Measurements from ENCODE around the gene PIH1D1. TPM values are rescaled to one million over a fixed set of nuclear protein-coding genes. Genes with fewer than 3 reads are reported as not detected.
"Not testable (repeated sequence)": the region's sequence is repeated elsewhere in the genome, so short reads cannot be mapped to it uniquely, and the experiment has no call there.

Gene PIH1D1
- total RNA-seq, 2 donors from 2014 or later: 60.2 to 95.4 TPM

DNA sequence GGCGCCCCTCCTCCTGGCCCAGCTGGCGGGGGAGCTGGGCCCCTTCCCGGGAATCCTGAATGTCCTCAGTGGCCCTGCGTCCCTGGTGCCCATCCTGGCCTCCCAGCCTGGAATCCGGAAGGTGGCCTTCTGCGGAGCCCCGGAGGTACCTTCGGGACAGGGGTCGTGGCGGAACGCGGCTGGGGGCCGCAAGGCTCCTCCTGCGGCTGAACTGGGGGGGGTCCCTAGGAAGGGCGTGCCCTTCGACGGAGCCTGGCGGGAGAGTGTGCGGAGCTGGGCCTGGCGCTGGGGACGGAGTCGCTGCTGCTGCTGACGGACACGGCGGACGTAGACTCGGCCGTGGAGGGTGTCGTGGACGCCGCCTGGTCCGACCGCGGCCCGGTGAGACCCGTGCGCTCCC, 10.0 kb upstream of the PIH1D1 start:
- no peaks in the 10 kb centered on the region for H3K9me3 ChIP-seq
- DNase-seq (ENCODE audit: low spot score) (no peak), ATAC-seq (ENCODE audit: insufficient number of reproducible peaks, low FRiP score, low read depth) (no peak)
- TF ChIP-seq, protein P1, sequence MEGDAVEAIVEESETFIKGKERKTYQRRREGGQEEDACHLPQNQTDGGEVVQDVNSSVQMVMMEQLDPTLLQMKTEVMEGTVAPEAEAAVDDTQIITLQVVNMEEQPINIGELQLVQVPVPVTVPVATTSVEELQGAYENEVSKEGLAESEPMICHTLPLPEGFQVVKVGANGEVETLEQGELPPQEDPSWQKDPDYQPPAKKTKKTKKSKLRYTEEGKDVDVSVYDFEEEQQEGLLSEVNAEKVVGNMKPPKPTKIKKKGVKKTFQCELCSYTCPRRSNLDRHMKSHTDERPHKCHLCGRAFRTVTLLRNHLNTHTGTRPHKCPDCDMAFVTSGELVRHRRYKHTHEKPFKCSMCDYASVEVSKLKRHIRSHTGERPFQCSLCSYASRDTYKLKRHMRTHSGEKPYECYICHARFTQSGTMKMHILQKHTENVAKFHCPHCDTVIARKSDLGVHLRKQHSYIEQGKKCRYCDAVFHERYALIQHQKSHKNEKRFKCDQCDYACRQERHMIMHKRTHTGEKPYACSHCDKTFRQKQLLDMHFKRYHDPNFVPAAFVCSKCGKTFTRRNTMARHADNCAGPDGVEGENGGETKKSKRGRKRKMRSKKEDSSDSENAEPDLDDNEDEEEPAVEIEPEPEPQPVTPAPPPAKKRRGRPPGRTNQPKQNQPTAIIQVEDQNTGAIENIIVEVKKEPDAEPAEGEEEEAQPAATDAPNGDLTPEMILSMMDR (IDR thresholded peaks at IDR 0.05): no peak
- H3K4me1 ChIP-seq (ENCODE audit: control insufficient read depth in 1 of 2, low read depth in 2 of 2): no peaks in the 10 kb centered on the region
- H3K27ac ChIP-seq: no peak overlapping the region
- peaks cover 11% of the 10 kb centered on the region for H3K36me3 ChIP-seq
- H3K4me3 ChIP-seq: no peak overlapping the region
- no peaks in the 10 kb centered on the region for H3K27me3 ChIP-seq (replicated peaks; ENCODE audit: insufficient read depth)

DNA sequence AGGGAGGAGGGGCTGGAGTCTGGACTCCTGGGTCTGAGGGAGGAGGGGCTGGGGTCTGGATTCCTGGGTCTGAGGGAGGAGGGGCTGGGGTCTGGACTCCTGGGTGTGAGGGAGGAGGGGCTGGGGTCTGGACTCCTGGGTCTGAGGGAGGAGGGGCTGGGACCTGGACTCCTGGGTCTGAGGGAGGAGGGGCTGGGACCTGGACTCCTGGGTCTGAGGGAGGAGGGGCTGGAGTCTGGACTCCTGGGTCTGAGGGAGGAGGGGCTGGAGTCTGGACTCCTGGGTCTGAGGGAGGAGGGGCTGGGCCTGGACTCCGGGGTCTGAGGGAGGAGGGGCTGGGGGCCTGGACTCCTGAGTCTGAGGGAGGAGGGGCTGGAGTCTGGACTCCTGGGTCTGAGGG, 9.5 kb upstream of the PIH1D1 start:
- H3K27me3 ChIP-seq (replicated peaks; ENCODE audit: insufficient read depth); ATAC-seq (ENCODE audit: insufficient number of reproducible peaks, low FRiP score, low read depth); H3K4me3 ChIP-seq; DNase-seq (ENCODE audit: low spot score); H3K27ac ChIP-seq; H3K9me3 ChIP-seq; H3K4me1 ChIP-seq (ENCODE audit: control insufficient read depth in 1 of 2, low read depth in 2 of 2): not testable (repeated sequence)
- H3K36me3 ChIP-seq: peaks cover 11% of the 10 kb centered on the region

DNA sequence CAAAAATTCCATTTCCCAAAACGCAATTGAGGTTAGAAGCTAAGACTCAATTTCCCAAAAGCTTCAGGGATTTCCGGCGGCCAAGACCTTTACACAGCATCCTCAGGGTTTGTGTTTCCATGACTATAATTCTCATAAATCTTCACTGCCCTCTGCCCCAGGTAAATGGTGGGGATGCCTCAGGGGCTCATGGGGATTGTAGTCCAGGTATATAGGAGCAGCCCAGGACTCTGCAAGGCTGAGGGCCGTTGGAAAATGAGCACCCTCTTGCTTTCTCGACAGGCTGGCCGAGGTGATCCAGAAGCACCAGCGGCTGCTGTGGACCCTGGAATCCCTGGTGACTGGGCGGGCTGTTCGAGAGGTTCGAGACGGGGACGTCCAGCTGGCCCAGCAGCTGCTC, 7.8 kb upstream of the PIH1D1 start:
- Histone ChIP-seq H3K9me3 (no peaks in the 10 kb centered on the region), H3K36me3 (peaks cover 11% of the 10 kb centered on the region), H3K27me3 (replicated peaks; ENCODE audit: insufficient read depth) (no peaks in the 10 kb centered on the region), H3K4me3 (no peak overlapping the region), H3K27ac (no peak overlapping the region), H3K4me1 (ENCODE audit: control insufficient read depth in 1 of 2, low read depth in 2 of 2) (peaks cover 1% of the 10 kb centered on the region in 2 donors)
- TF ChIP-seq, protein P1 (IDR thresholded peaks at IDR 0.05): no peak
- ATAC-seq (ENCODE audit: insufficient number of reproducible peaks, low FRiP score, low read depth) (no peak), DNase-seq (ENCODE audit: low spot score) (no peak)

DNA sequence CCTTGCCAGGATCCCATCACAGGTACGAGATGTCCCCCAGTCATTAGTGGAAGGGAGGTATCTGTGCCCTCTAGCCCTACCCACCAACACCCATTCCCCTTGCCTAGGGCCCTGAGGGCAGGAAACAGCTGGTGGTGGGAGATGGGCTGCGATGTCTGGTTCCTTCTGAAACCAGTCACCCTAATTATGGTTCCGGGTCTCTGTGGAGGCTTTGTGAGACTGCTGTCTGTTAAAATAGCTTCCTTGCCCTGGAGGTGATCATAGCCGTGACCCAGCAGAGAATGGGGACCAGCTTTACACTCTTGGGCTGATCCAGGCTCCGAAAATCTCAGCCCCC, 6.9 kb upstream of the PIH1D1 start:
- Histone ChIP-seq H3K27ac (no peak overlapping the region), H3K36me3 (peaks cover 11% of the 10 kb centered on the region), H3K27me3 (replicated peaks; ENCODE audit: insufficient read depth) (no peaks in the 10 kb centered on the region), H3K4me3 (no peak overlapping the region), H3K9me3 (no peaks in the 10 kb centered on the region), H3K4me1 (ENCODE audit: control insufficient read depth in 1 of 2, low read depth in 2 of 2) (peaks cover 5 to 8% of the 10 kb centered on the region in 2 donors)
- TF ChIP-seq, protein P1 (IDR thresholded peaks at IDR 0.05): no peak
- no peak for DNase-seq (ENCODE audit: low spot score)
- no peak for ATAC-seq (ENCODE audit: insufficient number of reproducible peaks, low FRiP score, low read depth)

DNA sequence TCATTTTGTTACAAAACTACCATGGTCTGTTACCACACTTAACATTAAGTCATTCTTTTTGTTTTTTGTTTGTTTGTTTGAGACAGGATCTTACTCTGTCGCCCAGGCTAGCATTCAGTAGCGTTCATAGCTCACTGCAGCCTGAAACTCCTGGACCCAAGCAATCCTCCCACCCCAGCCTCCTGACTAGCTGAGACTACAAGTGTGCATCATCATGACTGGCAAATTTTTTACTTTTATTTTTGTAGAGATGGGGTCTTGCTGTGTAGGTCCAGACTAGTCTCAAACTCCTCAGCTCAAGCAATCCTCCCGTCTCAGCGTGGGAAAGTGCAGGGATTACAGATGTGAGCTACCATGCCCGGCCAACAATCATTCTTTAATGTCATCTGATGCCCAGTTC, 4.7 kb upstream of the PIH1D1 start:
- ATAC-seq (ENCODE audit: insufficient number of reproducible peaks, low FRiP score, low read depth): no peak
- no peak for DNase-seq (ENCODE audit: low spot score)
- no peak overlapping the region for H3K27ac ChIP-seq
- H3K36me3 ChIP-seq: peaks cover 11% of the 10 kb centered on the region
- H3K9me3 ChIP-seq: no peaks in the 10 kb centered on the region
- H3K4me1 ChIP-seq (ENCODE audit: control insufficient read depth in 1 of 2, low read depth in 2 of 2): peaks cover 5 to 8% of the 10 kb centered on the region in 2 donors
- no peaks in the 10 kb centered on the region for H3K27me3 ChIP-seq (replicated peaks; ENCODE audit: insufficient read depth)
- H3K4me3 ChIP-seq: no peak overlapping the region
- TF ChIP-seq, protein P1 (IDR thresholded peaks at IDR 0.05): no peak

DNA sequence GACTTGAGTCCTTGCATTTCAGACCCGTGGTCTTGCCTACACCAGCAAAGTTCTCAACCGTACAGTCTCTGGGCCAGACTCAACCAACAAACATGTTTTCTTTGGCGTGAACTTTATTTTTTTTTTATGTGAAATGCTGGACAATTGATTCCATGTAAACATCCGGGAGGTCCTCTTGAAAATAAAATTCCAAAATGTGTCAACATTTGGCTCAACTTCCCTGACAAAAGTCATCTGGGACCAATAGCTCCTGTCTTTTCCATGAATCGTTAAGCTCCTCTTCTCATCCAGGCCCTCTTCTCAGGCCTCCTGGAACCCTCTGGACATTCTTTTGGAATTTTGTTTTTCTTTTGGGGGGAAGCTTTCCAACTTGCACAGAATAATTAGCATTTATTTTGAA, 4.2 kb upstream of the PIH1D1 start:
- TF ChIP-seq, protein P1 (IDR thresholded peaks at IDR 0.05): no peak
- Histone ChIP-seq H3K4me1 (ENCODE audit: control insufficient read depth in 1 of 2, low read depth in 2 of 2) (peaks cover 6 to 8% of the 10 kb centered on the region in 2 donors), H3K9me3 (no peaks in the 10 kb centered on the region), H3K4me3 (no peak overlapping the region), H3K27ac (no peak overlapping the region), H3K27me3 (replicated peaks; ENCODE audit: insufficient read depth) (no peaks in the 10 kb centered on the region), H3K36me3 (peaks cover 11% of the 10 kb centered on the region)
- no peak for ATAC-seq (ENCODE audit: insufficient number of reproducible peaks, low FRiP score, low read depth)
- no peak for DNase-seq (ENCODE audit: low spot score)
